HCT116 (cell line): Measurements from ENCODE around the gene PLXDC1. TPM values are rescaled to one million over a fixed set of nuclear protein-coding genes. Genes with fewer than 3 reads are reported as not detected.

Experiments used
- ATAC-seq: fragments of 200-7000 bp; cut with Tn5 transposase; 2 replicates; pipeline ENCODE4 v1.9.1; 2020; ENCODE audit warnings: mild to moderate bottlenecking, moderate library complexity
- BruUV-seq: library from RNA; stranded (reverse); fragments of 400-500 nt; replicated peaks from 2 replicates; lab custom pipeline; 2021; lab: Mats Ljungman, UMichigan
- CTCF ChIA-PET: fragments of 300-600 bp; sonication (Branson Sonifier 250); formaldehyde crosslinking; loops from one replicate; lab custom pipeline; 2021; ENCODE audit warnings: antibody characterized with exemption; lab: Charles Lee
- POLR2A ChIA-PET: fragments of 300-600, 350-600 bp; sonication (Branson Sonifier 250); formaldehyde crosslinking; loops from one replicate; lab custom pipeline; 2021; ENCODE audit warnings: antibody characterized with exemption; lab: Charles Lee
- RAD21 ChIA-PET, 2 experiments: fragments of 300-600 bp; sonication (Branson Sonifier 250); formaldehyde crosslinking; loops; one replicate each; lab custom pipeline; 2023; ENCODE audit warnings: low total read pairs in 2 of 2; ENCODE audit not compliant: uncharacterized antibody in 2 of 2, unreplicated experiment in 2 of 2, low non-redundant PET in 1 of 2; lab: Charles Lee
- DNase-seq: peaks from one replicate; pipeline ENCODE4 v3.0.0-alpha.2; 2010; ENCODE audit warnings: low read depth, low spot score
- H2AFZ ChIP-seq: fragments of 200-600 bp; shearing (Covaris generic), sonication (generic); 2 replicates; pipeline ENCODE4 v1.6.1; 2017; ENCODE audit warnings: low read depth, mixed run types, mixed read lengths, antibody characterized with exemption, low read length; ENCODE audit not compliant: poor library complexity, severe bottlenecking
- H3K27ac ChIP-seq: 2 replicates; pipeline ENCODE4 v1.5.1; 2012; ENCODE audit warnings: low read depth, low read length
- H3K27me3 ChIP-seq: fragments of 200-600 bp; sonication (generic); 2 replicates; pipeline ENCODE4 v1.6.1; 2016; ENCODE audit warnings: mixed run types, low read length, mixed read lengths; ENCODE audit not compliant: insufficient read depth
- H3K36me3 ChIP-seq, 2 experiments: fragments of 200-500 bp in 1 of 2; fragments of 200-600 bp in 1 of 2; sonication (Bioruptor generic) in 1 of 2; sonication (generic) in 1 of 2; 2 replicates each; pipeline versions ENCODE4 v1.5.1 to v1.6.1; 2014 to 2016; ENCODE audit warnings: low read length in 2 of 2, inconsistent platforms in 1 of 2, mixed read lengths in 1 of 2, mixed run types in 1 of 2; ENCODE audit not compliant: insufficient read depth in 2 of 2, control insufficient read depth in 1 of 2
- H3K4me1 ChIP-seq, 2 experiments: fragments of 200-600 bp in 1 of 2; sonication (generic) in 1 of 2; 2 replicates each; pipeline versions ENCODE4 v1.5.1 to v1.6.1; 2012 to 2017; ENCODE audit warnings: low read length in 2 of 2, inconsistent platforms in 1 of 2, mild to moderate bottlenecking in 1 of 2, mixed read lengths in 1 of 2, mixed run types in 1 of 2, moderate library complexity in 1 of 2; ENCODE audit not compliant: insufficient read depth in 2 of 2, control insufficient read depth in 1 of 2
- H3K4me2 ChIP-seq: fragments of 200-600 bp; sonication (generic); 2 replicates; pipeline ENCODE4 v1.6.1; 2017; ENCODE audit warnings: mixed run types, low read length, mixed read lengths
- H3K4me3 ChIP-seq, 2 experiments: fragments of 200-600 bp in 1 of 2; sonication (generic) in 1 of 2; replicated peaks in 1 of 2; 2 replicates each; pipeline ENCODE4 v1.5.1; 2011 to 2016; ENCODE audit warnings: low read length in 2 of 2, control low read depth in 1 of 2, low read depth in 1 of 2, mild to moderate bottlenecking in 1 of 2, mixed read lengths in 1 of 2, mixed run types in 1 of 2
- H3K79me2 ChIP-seq: fragments of 200-600 bp; sonication (generic); 2 replicates; pipeline ENCODE4 v1.6.1; 2017; ENCODE audit warnings: mild to moderate bottlenecking, mixed run types, low read length, moderate library complexity, mixed read lengths; ENCODE audit not compliant: insufficient read depth
- H3K9ac ChIP-seq: fragments of 200-600 bp; sonication (generic); 2 replicates; pipeline ENCODE4 v1.6.1; 2016; ENCODE audit warnings: low read length, mixed read lengths
- H3K9me2 ChIP-seq: fragments of 200-600 bp; sonication (generic), shearing (Covaris generic); 2 replicates; pipeline ENCODE4 v1.6.1; 2017; ENCODE audit warnings: mixed run types, mild to moderate bottlenecking, moderate library complexity; ENCODE audit not compliant: insufficient read depth
- H3K9me3 ChIP-seq, 2 experiments: fragments of 200-500 bp in 1 of 2; fragments of 200-600 bp in 1 of 2; sonication (Bioruptor generic) in 1 of 2; sonication (generic) in 1 of 2; 2 replicates each; pipeline ENCODE4 v1.6.1; 2014 to 2017; ENCODE audit warnings: low read length in 2 of 2, mixed read lengths in 2 of 2, inconsistent platforms in 1 of 2, low read depth in 1 of 2, mild to moderate bottlenecking in 1 of 2, mixed run types in 1 of 2, moderate library complexity in 1 of 2; ENCODE audit not compliant: control insufficient read depth in 1 of 2, insufficient read depth in 1 of 2
- H4K20me1 ChIP-seq: fragments of 200-600 bp; sonication (generic), shearing (Covaris generic); 2 replicates; pipeline ENCODE4 v1.6.1; 2017; ENCODE audit warnings: mixed run types, mild to moderate bottlenecking, moderate library complexity; ENCODE audit not compliant: insufficient read depth
- CBX3 ChIP-seq: IDR thresholded peaks from 2 replicates; pipeline ENCODE4 v1.6.1; 2012; ENCODE audit warnings: low read depth
- CEBPB ChIP-seq: IDR thresholded peaks from 2 replicates; pipeline ENCODE4 v1.6.1; 2012; ENCODE audit warnings: low read depth
- EGR1 ChIP-seq: IDR thresholded peaks from 2 replicates; pipeline ENCODE4 v1.6.1; 2012; ENCODE audit warnings: low read depth
- ELF1 ChIP-seq: IDR thresholded peaks from 2 replicates; pipeline ENCODE4 v1.6.1; 2012; ENCODE audit warnings: low read depth, borderline replicate concordance
- EZH2 ChIP-seq: fragments of 200-600 bp; sonication (generic); IDR thresholded peaks from 2 replicates; pipeline ENCODE4 v1.6.1; 2017; ENCODE audit warnings: antibody characterized with exemption, mixed run types
- JUND ChIP-seq: IDR thresholded peaks from 2 replicates; pipeline ENCODE4 v1.6.1; 2012
- POLR2AphosphoS5 ChIP-seq: IDR thresholded peaks from 2 replicates; pipeline ENCODE4 v1.6.1; 2011; ENCODE audit warnings: mild to moderate bottlenecking, low read depth, low read length, moderate library complexity
- RAD21 ChIP-seq: IDR thresholded peaks from 2 replicates; pipeline ENCODE4 v1.6.1; 2012; ENCODE audit warnings: low read depth, mild to moderate bottlenecking
- SIN3A ChIP-seq: IDR thresholded peaks from 2 replicates; pipeline ENCODE4 v1.6.1; 2012; ENCODE audit warnings: low read depth
- SP1 ChIP-seq: IDR thresholded peaks from 2 replicates; pipeline ENCODE4 v1.6.1; 2012; ENCODE audit warnings: low read depth
- TCF7L2 ChIP-seq: IDR thresholded peaks from 2 replicates; pipeline ENCODE4 v1.7.0; 2011; ENCODE audit warnings: borderline replicate concordance, inconsistent platforms; ENCODE audit not compliant: insufficient read depth, insufficient read length; ENCODE audit errors: extremely low read depth
- ZFX ChIP-seq: fragments of 450-650 bp; IDR thresholded peaks from 2 replicates; pipeline ENCODE4 v1.6.1; 2017
- ZNF274 ChIP-seq: fragments of 200-500 bp; sonication (Bioruptor generic); IDR thresholded peaks from 2 replicates; pipeline ENCODE4 v1.6.1; 2014; ENCODE audit warnings: mild to moderate bottlenecking, low read depth, low read length, inconsistent platforms
- intact Hi-C: fragments of 100-400 bp; cut with micrococcal nuclease; formaldehyde crosslinking; loops from 2 replicates; pipeline ENCODE4 v1.10.0; 2022
- total RNA-seq: library from RNA; stranded (reverse); gene quantifications from one replicate; pipeline ENCODE4 v1.2.1, GENCODE V29; 2021; ENCODE audit not compliant: unreplicated experiment
- TF ChIP-seq, protein P1 (sequence below): IDR thresholded peaks from 2 replicates; pipeline ENCODE4 v1.6.1; 2011; ENCODE audit warnings: mild to moderate bottlenecking, low read length, moderate library complexity; ENCODE audit not compliant: insufficient replicate concordance; ENCODE audit errors: extremely low read depth
- TF ChIP-seq, protein P2 (sequence below): IDR thresholded peaks from 2 replicates; pipeline ENCODE4 v1.6.1; 2012; ENCODE audit warnings: low read depth

The PLXDC1 gene
- total RNA-seq, 1 experiment from 2014 or later: 1.8 TPM

DNA sequence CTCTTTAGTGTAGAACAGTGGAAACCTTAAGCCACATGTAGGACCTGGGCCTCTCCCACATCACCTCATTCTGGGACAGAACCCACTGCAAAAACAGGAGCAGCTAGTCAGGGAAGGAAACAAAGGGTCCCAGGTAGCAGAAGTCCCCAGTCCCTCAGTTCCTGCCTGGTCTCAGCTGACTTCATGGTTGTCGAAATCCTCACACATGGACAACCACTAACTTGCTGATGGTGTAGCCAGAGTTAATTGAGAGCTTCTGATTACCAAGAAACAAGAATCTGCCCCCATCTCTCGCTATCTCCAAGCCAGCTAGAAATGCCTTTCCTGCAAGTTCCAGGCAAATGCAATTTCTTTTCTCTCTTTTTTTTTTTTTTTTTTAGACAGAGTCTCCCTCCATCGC lies 18.1 kb upstream of the PLXDC1 start:
- POLR2A ChIA-PET: no interaction called here
- intact Hi-C loops: no loop called here
- TF ChIP-seq EGR1 (no peak), ELF1 (no peak), CBX3 (no peak), CEBPB (no peak), POLR2AphosphoS5 (no peak), SP1 (no peak), SIN3A (no peak)
- TF ChIP-seq, protein P1, sequence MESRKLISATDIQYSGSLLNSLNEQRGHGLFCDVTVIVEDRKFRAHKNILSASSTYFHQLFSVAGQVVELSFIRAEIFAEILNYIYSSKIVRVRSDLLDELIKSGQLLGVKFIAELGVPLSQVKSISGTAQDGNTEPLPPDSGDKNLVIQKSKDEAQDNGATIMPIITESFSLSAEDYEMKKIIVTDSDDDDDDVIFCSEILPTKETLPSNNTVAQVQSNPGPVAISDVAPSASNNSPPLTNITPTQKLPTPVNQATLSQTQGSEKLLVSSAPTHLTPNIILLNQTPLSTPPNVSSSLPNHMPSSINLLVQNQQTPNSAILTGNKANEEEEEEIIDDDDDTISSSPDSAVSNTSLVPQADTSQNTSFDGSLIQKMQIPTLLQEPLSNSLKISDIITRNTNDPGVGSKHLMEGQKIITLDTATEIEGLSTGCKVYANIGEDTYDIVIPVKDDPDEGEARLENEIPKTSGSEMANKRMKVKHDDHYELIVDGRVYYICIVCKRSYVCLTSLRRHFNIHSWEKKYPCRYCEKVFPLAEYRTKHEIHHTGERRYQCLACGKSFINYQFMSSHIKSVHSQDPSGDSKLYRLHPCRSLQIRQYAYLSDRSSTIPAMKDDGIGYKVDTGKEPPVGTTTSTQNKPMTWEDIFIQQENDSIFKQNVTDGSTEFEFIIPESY: no peak

DNA sequence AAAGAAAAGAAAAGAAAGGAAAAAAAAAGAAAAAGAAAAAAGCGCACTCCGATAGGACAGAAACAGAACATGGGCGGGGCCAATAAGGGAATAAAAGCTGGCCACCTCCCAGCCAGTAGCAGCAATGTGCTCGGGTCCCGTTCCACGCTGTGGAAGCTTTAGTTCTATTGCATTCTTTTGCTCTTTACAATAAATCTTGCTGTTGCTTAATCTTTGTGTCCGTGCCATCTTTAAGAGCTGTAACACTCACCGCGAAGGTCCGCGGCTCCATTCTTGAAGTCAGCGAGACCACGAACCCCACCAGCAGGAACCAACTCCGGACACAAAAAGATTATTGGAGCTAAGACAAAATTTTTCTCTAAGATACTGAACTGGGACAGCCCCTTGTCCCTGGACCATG lies 17.7 kb upstream of the PLXDC1 start:
- Histone ChIP-seq H3K4me1 (peaks cover 4 to 12% of the 10 kb centered on the region in 2 experiments; a peak in 3 of 4 replicates), H2AFZ (no peak overlapping the region), H3K4me3 (no peak overlapping the region), H3K27ac (no peak overlapping the region), H3K36me3 (no peaks in the 10 kb centered on the region), H3K9me3 (no peaks in the 10 kb centered on the region), H4K20me1 (no peaks in the 10 kb centered on the region), H3K9me2 (no peaks in the 10 kb centered on the region), H3K9ac (no peak overlapping the region), H3K79me2 (no peaks in the 10 kb centered on the region), H3K4me2 (no peak overlapping the region), H3K27me3 (no peaks in the 10 kb centered on the region)
- BruUV-seq: no TSS peak
- RAD21 ChIA-PET: no interaction called here
- DNase-seq (no peak), ATAC-seq (no peak)
- POLR2A ChIA-PET: no interaction called here
- intact Hi-C loops: no loop called here
- CTCF ChIA-PET: interaction anchor here (1.6 kb wide), 1 partner anchor 492 kb away, joined by 3 read pairs; no protein-coding TSS in a partner anchor
- TF ChIP-seq ZNF274 (no peak), TCF7L2 (no peak), ZFX (no peak), CEBPB (no peak), EZH2 (no peak), JUND (no peak), RAD21 (no peak), SIN3A (no peak)
- TF ChIP-seq, protein P2, sequence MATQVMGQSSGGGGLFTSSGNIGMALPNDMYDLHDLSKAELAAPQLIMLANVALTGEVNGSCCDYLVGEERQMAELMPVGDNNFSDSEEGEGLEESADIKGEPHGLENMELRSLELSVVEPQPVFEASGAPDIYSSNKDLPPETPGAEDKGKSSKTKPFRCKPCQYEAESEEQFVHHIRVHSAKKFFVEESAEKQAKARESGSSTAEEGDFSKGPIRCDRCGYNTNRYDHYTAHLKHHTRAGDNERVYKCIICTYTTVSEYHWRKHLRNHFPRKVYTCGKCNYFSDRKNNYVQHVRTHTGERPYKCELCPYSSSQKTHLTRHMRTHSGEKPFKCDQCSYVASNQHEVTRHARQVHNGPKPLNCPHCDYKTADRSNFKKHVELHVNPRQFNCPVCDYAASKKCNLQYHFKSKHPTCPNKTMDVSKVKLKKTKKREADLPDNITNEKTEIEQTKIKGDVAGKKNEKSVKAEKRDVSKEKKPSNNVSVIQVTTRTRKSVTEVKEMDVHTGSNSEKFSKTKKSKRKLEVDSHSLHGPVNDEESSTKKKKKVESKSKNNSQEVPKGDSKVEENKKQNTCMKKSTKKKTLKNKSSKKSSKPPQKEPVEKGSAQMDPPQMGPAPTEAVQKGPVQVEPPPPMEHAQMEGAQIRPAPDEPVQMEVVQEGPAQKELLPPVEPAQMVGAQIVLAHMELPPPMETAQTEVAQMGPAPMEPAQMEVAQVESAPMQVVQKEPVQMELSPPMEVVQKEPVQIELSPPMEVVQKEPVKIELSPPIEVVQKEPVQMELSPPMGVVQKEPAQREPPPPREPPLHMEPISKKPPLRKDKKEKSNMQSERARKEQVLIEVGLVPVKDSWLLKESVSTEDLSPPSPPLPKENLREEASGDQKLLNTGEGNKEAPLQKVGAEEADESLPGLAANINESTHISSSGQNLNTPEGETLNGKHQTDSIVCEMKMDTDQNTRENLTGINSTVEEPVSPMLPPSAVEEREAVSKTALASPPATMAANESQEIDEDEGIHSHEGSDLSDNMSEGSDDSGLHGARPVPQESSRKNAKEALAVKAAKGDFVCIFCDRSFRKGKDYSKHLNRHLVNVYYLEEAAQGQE: no peak

More for the DNA sequence above, 18.1 kb upstream of the PLXDC1 start:
- no peaks in the 10 kb centered on the region for H4K20me1 ChIP-seq
- H2AFZ ChIP-seq: no peak overlapping the region
- no peaks in the 10 kb centered on the region for H3K9me3 ChIP-seq
- no peaks in the 10 kb centered on the region for H3K36me3 ChIP-seq
- RAD21 ChIA-PET: no interaction called here
- BruUV-seq: no TSS peak
- ATAC-seq (no peak), DNase-seq (no peak)
- H3K27me3 ChIP-seq: no peaks in the 10 kb centered on the region
- CTCF ChIA-PET: no interaction called here
- no peaks in the 10 kb centered on the region for H3K9me2 ChIP-seq
- H3K4me1 ChIP-seq: peaks cover under 1 to 8% of the 10 kb centered on the region in 2 experiments; a peak in 3 of 4 replicates
- H3K27ac ChIP-seq: no peak overlapping the region
- H3K9ac ChIP-seq: no peak overlapping the region
- H3K4me2 ChIP-seq: no peak overlapping the region
- no peaks in the 10 kb centered on the region for H3K79me2 ChIP-seq
- H3K4me3 ChIP-seq: no peak overlapping the region
